NT2/D1 (cell line): ENCODE results near the gene HS3ST5.

ENCODE experiments used
- SUZ12 ChIP-seq: IDR thresholded peaks from 2 replicates; pipeline ENCODE4 v1.6.1; 2011; ENCODE audit not compliant: insufficient read length, insufficient read depth; ENCODE audit errors: extremely low read depth
- YY1 ChIP-seq: IDR thresholded peaks from 2 replicates; pipeline ENCODE4 v1.6.1; 2011; ENCODE audit not compliant: insufficient read length, insufficient read depth
- ZNF274 ChIP-seq: IDR thresholded peaks from 2 replicates; pipeline ENCODE4 v1.6.1; 2011; ENCODE audit warnings: mild to moderate bottlenecking, low read depth, low read length

DNA sequence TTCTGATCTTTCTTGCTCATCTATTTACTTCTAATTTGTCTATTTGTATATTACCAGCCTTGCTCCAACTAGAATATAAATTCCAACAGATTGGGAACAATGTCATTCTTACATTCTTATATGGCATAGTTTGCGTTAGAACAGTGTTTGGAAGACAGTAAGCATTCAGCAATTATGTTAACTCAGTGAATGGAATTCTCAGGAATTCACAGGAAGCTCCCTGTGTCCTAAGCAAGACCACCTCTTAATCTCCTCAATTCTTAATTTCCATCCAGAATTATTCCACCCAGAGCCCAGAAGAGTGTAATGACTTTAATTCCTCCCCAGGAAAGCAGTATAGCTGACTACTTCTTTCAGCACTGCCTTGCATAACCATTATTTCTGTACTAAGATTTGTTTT lies 18.2 kb upstream of the HS3ST5 start:
- TF ChIP-seq SUZ12 = no peak
- TF ChIP-seq YY1 = no peak
- no peak for TF ChIP-seq ZNF274
